ENCODE results near the gene PCGF5. TPM values are rescaled to one million over a fixed set of nuclear protein-coding genes. Genes with fewer than 3 reads are reported as not detected.
A peak's percentile ranks its signal among the peaks of the same experiment; 100 is the strongest.

Gene PCGF5
- total and polyA plus RNA-seq, 2 of the 8 experiments (the other 6 are each of a cell fraction or from before 2014, with no cell fraction given) = 5.8 to 8.4 TPM

DNA sequence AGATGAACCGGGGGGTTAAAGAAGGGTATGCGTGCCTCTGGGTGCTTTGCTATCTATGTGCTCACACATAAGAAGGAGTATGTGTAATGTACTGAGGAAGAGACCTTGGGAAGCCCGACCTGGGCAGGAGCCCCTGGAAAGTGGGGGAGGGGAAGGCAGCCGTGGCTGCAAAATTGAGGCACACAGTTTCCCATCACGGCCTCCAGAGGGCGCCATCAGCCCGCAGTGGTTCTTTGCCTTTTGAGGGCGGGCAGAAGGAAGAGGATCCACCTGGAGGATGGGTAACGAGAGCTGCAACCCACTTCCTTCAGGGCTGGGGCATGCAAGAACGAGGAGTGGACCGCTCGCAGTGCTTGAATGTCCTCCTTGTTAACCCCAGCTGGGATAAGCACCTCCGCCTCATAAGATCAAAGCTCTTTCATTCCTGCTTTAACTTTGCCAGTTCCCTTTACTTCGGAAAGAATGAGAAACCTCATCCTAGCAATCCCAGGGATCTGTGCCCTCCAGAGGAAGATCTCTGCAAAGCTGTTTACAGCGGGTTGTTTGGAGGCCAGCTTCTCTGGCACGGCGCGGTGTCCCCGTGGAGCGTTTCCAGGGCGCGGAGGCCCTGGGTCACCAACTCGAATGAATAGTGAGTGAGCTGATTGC, 77.9 kb downstream of the PCGF5 start (continued):
- TF ChIP-seq, protein P1, sequence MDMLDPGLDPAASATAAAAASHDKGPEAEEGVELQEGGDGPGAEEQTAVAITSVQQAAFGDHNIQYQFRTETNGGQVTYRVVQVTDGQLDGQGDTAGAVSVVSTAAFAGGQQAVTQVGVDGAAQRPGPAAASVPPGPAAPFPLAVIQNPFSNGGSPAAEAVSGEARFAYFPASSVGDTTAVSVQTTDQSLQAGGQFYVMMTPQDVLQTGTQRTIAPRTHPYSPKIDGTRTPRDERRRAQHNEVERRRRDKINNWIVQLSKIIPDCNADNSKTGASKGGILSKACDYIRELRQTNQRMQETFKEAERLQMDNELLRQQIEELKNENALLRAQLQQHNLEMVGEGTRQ (IDR thresholded peaks at IDR 0.05; ENCODE audit: low read length) = no peak
- no peak; the same call in 1 of the 2 replicates for TF ChIP-seq JUND (IDR thresholded peaks at IDR 0.05; ENCODE audit: low read length)
- TF ChIP-seq SIRT6 (IDR thresholded peaks at IDR 0.05; ENCODE audit: low read length) = no peak
- TF ChIP-seq POLR2AphosphoS5 (IDR thresholded peaks at IDR 0.05; ENCODE audit: low read depth, low read length) = 0 out of 2 replicates have a peak, but pooled peaks have one; percentile 39
- no peak for TF ChIP-seq NRF1 (IDR thresholded peaks at IDR 0.05; ENCODE audit: low read depth, low read length)
- 0 out of 2 replicates have a peak, but pooled peaks have one; percentile 53 for TF ChIP-seq SP4 (IDR thresholded peaks at IDR 0.05; ENCODE audit: low read length)
- no peak for TF ChIP-seq FOSL1 (IDR thresholded peaks at IDR 0.05; ENCODE audit: insufficient read depth, low read depth, low read length)
- TF ChIP-seq MAFK (IDR thresholded peaks at IDR 0.05; ENCODE audit: low read depth, low read length) = no peak
- no peak for TF ChIP-seq KDM1A (IDR thresholded peaks at IDR 0.05; ENCODE audit: borderline replicate concordance, low read length)
- TF ChIP-seq RXRA (IDR thresholded peaks at IDR 0.05; ENCODE audit: insufficient read depth, low read depth, low read length) = no peak
- no peak for TF ChIP-seq SP2 (IDR thresholded peaks at IDR 0.05; ENCODE audit: low read length)
- no peak for TF ChIP-seq ATF3 (IDR thresholded peaks at IDR 0.05; ENCODE audit: insufficient read depth, low read depth, low read length)
- TF ChIP-seq GABPA (IDR thresholded peaks at IDR 0.05; ENCODE audit: borderline replicate concordance, insufficient read depth, low read length) = no peak
- no peak for TF ChIP-seq CTBP2 (IDR thresholded peaks at IDR 0.05; ENCODE audit: borderline replicate concordance, insufficient read depth, insufficient read length, low read length)
- TF ChIP-seq TEAD4 (IDR thresholded peaks at IDR 0.05; ENCODE audit: low read depth, low read length) = peak; percentile 34; the same call in 1 of the 2 replicates
- TF ChIP-seq JUN (IDR thresholded peaks at IDR 0.05; ENCODE audit: low read depth, low read length) = no peak
- TF ChIP-seq CREB1 (IDR thresholded peaks at IDR 0.05) = peak; percentile 52; the same call in 1 of the 2 replicates
- TF ChIP-seq EZH2 (IDR thresholded peaks at IDR 0.05; ENCODE audit: low read depth, low read length, severe bottlenecking) = no peak
- no peak for TF ChIP-seq CBX8 (IDR thresholded peaks at IDR 0.05; ENCODE audit: borderline replicate concordance, low read depth, low read length)
- no peak for TF ChIP-seq TAF7 (optimal IDR thresholded peaks at IDR 0.05; ENCODE audit: borderline replicate concordance, low read depth, low read length)
- no peak for TF ChIP-seq SRF (IDR thresholded peaks at IDR 0.05; ENCODE audit: low read depth, low read length)
- no peak for TF ChIP-seq MAX (IDR thresholded peaks at IDR 0.05)
- TF ChIP-seq RBBP5 (IDR thresholded peaks at IDR 0.05; ENCODE audit: borderline replicate concordance, low read depth, low read length) = no peak
